Activated B cell treated with CpG ODN at 0.5 μM for 24 hours (primary cell): Measurements from ENCODE around the gene MSH4. TPM values are rescaled to one million over a fixed set of nuclear protein-coding genes. Genes with fewer than 3 reads are reported as not detected.

ENCODE experiments used
- ATAC-seq: fragments of 200-7000 bp; cut with Tn5 transposase; one replicate; pipeline ENCODE4 v1.10.0; 2021; ENCODE audit warnings: low read depth, mild to moderate bottlenecking, moderate library complexity
- CTCF ChIA-PET: fragments of 350-600 bp; sonication (Branson Sonifier 250); formaldehyde crosslinking; loops from one replicate; lab custom pipeline; 2021; ENCODE audit warnings: antibody characterized with exemption; lab: Charles Lee
- POLR2A ChIA-PET: fragments of 350-600 bp; sonication (Branson Sonifier 250); formaldehyde crosslinking; loops from one replicate; lab custom pipeline; 2021; ENCODE audit warnings: antibody characterized with exemption; lab: Charles Lee
- DNase-seq: peaks from one replicate; pipeline ENCODE4 v3.0.0; 2022
- H3K27ac Mint-ChIP-seq: one replicate; pipeline ENCODE4 v1.8.0; 2020; ENCODE audit warnings: mixed read lengths
- H3K27me3 Mint-ChIP-seq: one replicate; pipeline ENCODE4 v1.8.0; 2021; ENCODE audit warnings: mixed read lengths
- H3K36me3 Mint-ChIP-seq: one replicate; pipeline ENCODE4 v1.8.0; 2021; ENCODE audit warnings: low read depth, mixed read lengths
- H3K4me1 Mint-ChIP-seq: one replicate; pipeline ENCODE4 v1.8.0; 2021; ENCODE audit warnings: mixed read lengths
- H3K4me3 Mint-ChIP-seq: one replicate; pipeline ENCODE4 v1.8.0; 2020; ENCODE audit warnings: mild to moderate bottlenecking, mixed read lengths
- H3K9me3 Mint-ChIP-seq: one replicate; pipeline ENCODE4 v1.8.0; 2020; ENCODE audit warnings: mixed read lengths
- CTCF ChIP-seq: fragments of 200-600 bp; IDR thresholded peaks from one replicate; pipeline ENCODE4 v1.8.0; 2022; ENCODE audit warnings: antibody characterized with exemption, mild to moderate bottlenecking
- intact Hi-C: fragments of 100-400 bp; cut with micrococcal nuclease; formaldehyde crosslinking; loops from one replicate; pipeline ENCODE4 v1.15.1; 2024
- total RNA-seq: library from RNA; stranded (reverse); gene quantifications from 2 replicates; pipeline ENCODE4 v1.2.3, GENCODE V29; 2022

The MSH4 gene
- total RNA-seq, 1 donor from 2014 or later, result 1.4 TPM

GRCh38 chr1:75785320-75785982 lies 11.2 kb upstream of the MSH4 start:
- peaks cover 45% of the 10 kb centered on the region for H3K36me3 Mint-ChIP-seq
- POLR2A ChIA-PET, result interaction anchor here (0.6 to 3.1 kb wide), 18 partner anchors 8 to 1897 kb away, joined by 3 to 45 read pairs (median 4); partner anchors contain the start of genes ACADM, CRYZ, MSH4 and ST6GALNAC3
- peak overlapping the region; percentile 97 for H3K27ac Mint-ChIP-seq
- intact Hi-C loops, result loop anchor here (5.0 to 10.0 kb wide), 5 partner anchors 171 to 1992 kb away; partner anchors contain the start of genes FPGT, LRRIQ3, MIGA1 and SLC44A5
- H3K9me3 Mint-ChIP-seq, result no peaks in the 10 kb centered on the region
- no peaks in the 10 kb centered on the region for H3K27me3 Mint-ChIP-seq
- DNase-seq (no peak), ATAC-seq (peak; percentile 0)
- CTCF ChIA-PET, result interaction anchor here (1.7 kb wide), 1 partner anchor 58 kb away, joined by 4 read pairs; no protein-coding TSS in a partner anchor
- TF ChIP-seq CTCF, result no peak
- peak overlapping the region; percentile 98 for H3K4me3 Mint-ChIP-seq
- H3K4me1 Mint-ChIP-seq, result peaks cover 58% of the 10 kb centered on the region

- peak; percentile 92 for ATAC-seq
- Mint-ChIP-seq H3K9me3 (no peaks in the 10 kb centered on the region), H3K4me3 (peak within 1 kb of the TSS; percentile 98), H3K27me3 (no peaks in the 10 kb centered on the region), H3K4me1 (peaks cover 65% of the 10 kb centered on the region), H3K27ac (peak within 1 kb of the TSS; percentile 97), H3K36me3 (peaks cover 52% of the 10 kb centered on the region)
- intact Hi-C loops, result loop anchor here (1.0 to 10.0 kb wide), 10 partner anchors 9 to 1991 kb away; partner anchors contain the start of genes ACADM, CRYZ, FPGT and LRRIQ3
- peak; percentile 89 for DNase-seq
- ChIA-PET CTCF (interaction anchor here (1.0 to 1.7 kb wide), 2 partner anchors 13 to 59 kb away, joined by 4 read pairs; no protein-coding TSS in a partner anchor), POLR2A (interaction anchor here (0.6 to 3.1 kb wide), 19 partner anchors 9 to 1897 kb away, joined by 3 to 45 read pairs (median 4); partner anchors contain the start of genes ACADM, CRYZ, MSH4 and ST6GALNAC3)
- TF ChIP-seq CTCF, result no peak
Measured at GRCh38 chr1:75785983-75786853, 10.5 kb upstream of the MSH4 start, which contains the start of gene RABGGTB. Gene RABGGTB (plus strand): TSS chr1:75786256. CDS start chr1:75786272, 16 bp downstream.

GRCh38 chr1:75786901-75787493 lies 9.7 kb upstream of the MSH4 start:
- Mint-ChIP-seq H3K4me3 (peak overlapping the region; percentile 98), H3K36me3 (peaks cover 60% of the 10 kb centered on the region), H3K4me1 (peaks cover 71% of the 10 kb centered on the region), H3K9me3 (no peaks in the 10 kb centered on the region), H3K27ac (peak overlapping the region; percentile 97), H3K27me3 (no peaks in the 10 kb centered on the region)
- no peak for TF ChIP-seq CTCF
- intact Hi-C loops, result loop anchor here (1.0 to 10.0 kb wide), 10 partner anchors 8 to 1990 kb away; partner anchors contain the start of genes ACADM, CRYZ, FPGT and LRRIQ3
- no peak for ATAC-seq
- ChIA-PET CTCF (interaction anchor here (1.0 kb wide), 1 partner anchor 12 kb away, joined by 4 read pairs; no protein-coding TSS in a partner anchor), POLR2A (interaction anchor here (0.8 to 3.1 kb wide), 10 partner anchors 9 to 1896 kb away, joined by 3 to 45 read pairs (median 9); partner anchors contain the start of genes ACADM, MSH4, ST6GALNAC3 and ZZZ3)
- DNase-seq, result no peak

- peaks cover 71% of the 10 kb centered on the region for H3K4me1 Mint-ChIP-seq
- intact Hi-C loops, result loop anchor here (2.0 to 10.0 kb wide), 7 partner anchors 173 to 1990 kb away; partner anchors contain the start of genes CRYZ, FPGT, LRRIQ3 and MIGA1
- H3K4me3 Mint-ChIP-seq, result peak overlapping the region; percentile 98
- no peaks in the 10 kb centered on the region for H3K9me3 Mint-ChIP-seq
- TF ChIP-seq CTCF, result no peak
- ChIA-PET POLR2A (interaction anchor here (1.0 to 1.8 kb wide), 3 partner anchors 10 to 42 kb away, joined by 3 to 10 read pairs (median 3); partner anchors contain the start of gene MSH4), CTCF (no interaction called here)
- H3K27me3 Mint-ChIP-seq, result no peaks in the 10 kb centered on the region
- DNase-seq (no peak), ATAC-seq (no peak)
- peak overlapping the region; percentile 97 for H3K27ac Mint-ChIP-seq
- H3K36me3 Mint-ChIP-seq, result peaks cover 65% of the 10 kb centered on the region
Measured at GRCh38 chr1:75787524-75787923, 9.2 kb upstream of the MSH4 start.
